Endothelial cell of umbilical vein (primary cell): ENCODE measurements around the gene TENM4. TPM values are rescaled to one million over a fixed set of nuclear protein-coding genes. Genes with fewer than 3 reads are reported as not detected.

Source experiments
- BruUV-seq: library from RNA; stranded (reverse); fragments of 400-500 nt; replicated peaks from 2 replicates; lab custom pipeline; 2021; lab: Mats Ljungman, UMichigan
- CTCF ChIA-PET: fragments of 300-600, 350-600 bp; sonication (Branson Sonifier 250); formaldehyde crosslinking; loops from one replicate; lab custom pipeline; 2021; ENCODE audit warnings: antibody characterized with exemption, inconsistent platforms; lab: Charles Lee
- POLR2A ChIA-PET: fragments of 300-600, 350-600 bp; sonication (Branson Sonifier 250); formaldehyde crosslinking; loops from one replicate; lab custom pipeline; 2021; ENCODE audit warnings: antibody characterized with exemption, inconsistent platforms; lab: Charles Lee
- DNase-seq: peaks from one replicate; pipeline ENCODE4 v3.0.0-alpha.2; 2011; ENCODE audit warnings: low read depth, low spot score
- FAIRE-seq: peaks from 2 replicates; lab custom pipeline; 2011; peaks lifted over from hg19 to GRCh38; lab: Jason Lieb, UNC
- H2AFZ ChIP-seq: 2 replicates; pipeline ENCODE4 v1.6.0; 2012; ENCODE audit warnings: low read depth, low read length, control low read depth, inconsistent platforms
- H3K27ac ChIP-seq: 2 replicates; pipeline ENCODE4 v1.5.1; 2011; ENCODE audit warnings: low read depth, mild to moderate bottlenecking, control low read depth, low read length, moderate library complexity; ENCODE audit not compliant: insufficient read depth
- H3K27me3 ChIP-seq, 2 experiments: 2 replicates each; pipeline versions ENCODE4 v1.6.0 to v1.6.1; 2011; ENCODE audit warnings: low read length in 2 of 2, mixed read lengths in 1 of 2; ENCODE audit not compliant: control insufficient read depth in 2 of 2, insufficient read depth in 2 of 2
- H3K36me3 ChIP-seq, 2 experiments: 2 replicates in 1 of 2; 3 replicates in 1 of 2; pipeline ENCODE4 v1.5.1; 2011; ENCODE audit warnings: low read length in 2 of 2, mild to moderate bottlenecking in 1 of 2, moderate library complexity in 1 of 2; ENCODE audit not compliant: control insufficient read depth in 2 of 2, insufficient read depth in 2 of 2; ENCODE audit errors: extremely low read depth in 1 of 2
- H3K4me1 ChIP-seq: 3 replicates; pipeline ENCODE4 v1.5.1; 2011; ENCODE audit warnings: mild to moderate bottlenecking, low read length; ENCODE audit not compliant: control insufficient read depth, insufficient read depth; ENCODE audit errors: extremely low read depth
- H3K4me2 ChIP-seq: 2 replicates; pipeline ENCODE4 v1.6.1; 2011; ENCODE audit warnings: low read length, control low read depth, mixed read lengths; ENCODE audit not compliant: insufficient read depth
- H3K4me3 ChIP-seq, 3 experiments: fragments of 200-600 bp in 1 of 3; sonication (generic), shearing (Covaris generic) in 1 of 3; replicated peaks in 1 of 3; 2 replicates each; pipeline ENCODE4 v1.5.1; 2011 to 2016; ENCODE audit warnings: control low read depth in 3 of 3, low read length in 3 of 3, mild to moderate bottlenecking in 2 of 3, inconsistent platforms in 1 of 3, low read depth in 1 of 3, moderate library complexity in 1 of 3; ENCODE audit not compliant: insufficient read depth in 1 of 3
- H3K79me2 ChIP-seq: 2 replicates; pipeline ENCODE4 v1.6.0; 2012; ENCODE audit warnings: low read length, inconsistent platforms; ENCODE audit not compliant: control insufficient read depth, insufficient read depth
- H3K9ac ChIP-seq: replicated peaks from 2 replicates; pipeline ENCODE3; 2011; ENCODE audit warnings: low read length, control low read depth; ENCODE audit not compliant: insufficient read depth; ENCODE audit errors: extremely low read depth
- H3K9me1 ChIP-seq: replicated peaks from 3 replicates; pipeline ENCODE4 v1.6.0; 2011; ENCODE audit warnings: mild to moderate bottlenecking, low read length; ENCODE audit not compliant: control insufficient read depth, insufficient read depth; ENCODE audit errors: extremely low read depth
- H3K9me3 ChIP-seq: replicated peaks from 2 replicates; pipeline ENCODE4 v1.5.1; 2012; ENCODE audit warnings: low read length, inconsistent platforms; ENCODE audit not compliant: control insufficient read depth, insufficient read depth
- H4K20me1 ChIP-seq: replicated peaks from 2 replicates; pipeline ENCODE3; 2011; ENCODE audit warnings: mild to moderate bottlenecking, low read length; ENCODE audit not compliant: control insufficient read depth, insufficient read depth; ENCODE audit errors: extremely low read depth
- CTCF ChIP-seq, 2 donors: IDR thresholded peaks; 1 replicate in 1 of 2; 2 replicates in 1 of 2; pipeline ENCODE4 v1.5.1; 2011; ENCODE audit warnings: low read length in 2 of 2, mild to moderate bottlenecking in 2 of 2, moderate library complexity in 2 of 2, control low read depth in 1 of 2, inconsistent platforms in 1 of 2, low read depth in 1 of 2; ENCODE audit not compliant: insufficient read depth in 1 of 2; ENCODE audit errors: extremely low read depth in 1 of 2
- EZH2 ChIP-seq: IDR thresholded peaks from 2 replicates; pipeline ENCODE4 v1.6.1; 2012; ENCODE audit warnings: borderline replicate concordance, low read depth, mild to moderate bottlenecking, moderate library complexity, low read length, inconsistent platforms; ENCODE audit not compliant: severe bottlenecking
- FOS ChIP-seq: IDR thresholded peaks from 2 replicates; pipeline ENCODE4 v1.6.1; 2011; ENCODE audit warnings: mild to moderate bottlenecking, low read length, moderate library complexity, borderline replicate concordance; ENCODE audit not compliant: insufficient read depth
- GATA2 ChIP-seq: IDR thresholded peaks from 2 replicates; pipeline ENCODE4 v1.7.0; 2011; ENCODE audit warnings: low read depth, mild to moderate bottlenecking, moderate library complexity, mixed read lengths, low read length; ENCODE audit not compliant: insufficient read length, insufficient read depth
- JUN ChIP-seq: IDR thresholded peaks from 2 replicates; pipeline ENCODE4 v1.6.1; 2011; ENCODE audit warnings: borderline replicate concordance, low read depth; ENCODE audit not compliant: insufficient read length, insufficient read depth
- MAX ChIP-seq: IDR thresholded peaks from 2 replicates; pipeline ENCODE4 v1.6.1; 2011; ENCODE audit not compliant: insufficient read depth, insufficient read length
- MYC ChIP-seq: IDR thresholded peaks from one replicate; pipeline ENCODE4 v1.6.1; 2011; ENCODE audit warnings: mild to moderate bottlenecking, low read depth, low read length
- POLR2A ChIP-seq: IDR thresholded peaks from 2 replicates; pipeline ENCODE4 v1.6.1; 2012; ENCODE audit warnings: low read depth, mild to moderate bottlenecking, control low read depth, low read length
- POLR2AphosphoS5 ChIP-seq: IDR thresholded peaks from 2 replicates; pipeline ENCODE4 v1.6.1; 2012; ENCODE audit warnings: low read depth, mild to moderate bottlenecking, control low read depth, low read length, moderate library complexity; ENCODE audit not compliant: insufficient read depth
- dilution Hi-C: fragments of 300-500 bp; cut with MboI; formaldehyde crosslinking; loops from one replicate; pipeline ENCODE4 v1.15.0; 2019; ENCODE audit warnings: low sequenced_read_pairs; ENCODE audit not compliant: extremely low pct_ligation_motif_present
- intact Hi-C: fragments of 100-400 bp; cut with micrococcal nuclease; formaldehyde crosslinking; loops from one replicate; pipeline ENCODE4 v1.10.0; 2022
- polyA plus RNA-seq, 4 experiments: library from polyadenylated mRNA; depleted of rRNA in 3 of 4; stranded (reverse) in 3 of 4; unstranded in 1 of 4; fragments of >200 nt; gene quantifications; 2 replicates each; pipeline versions ENCODE4 v1.2.1 to v1.2.3, GENCODE V29; 2011 to 2012; ENCODE audit warnings: missing spikeins in 1 of 4
- total RNA-seq: library from RNA; stranded (reverse); gene quantifications from 2 replicates; pipeline ENCODE4 v1.2.3, GENCODE V29; 2021

The TENM4 gene
- total and polyA plus RNA-seq, 2 donors (not counting 3 experiments of a cell fraction or from before 2014, with no cell fraction given) = 0.06 to 0.27 TPM

- no peaks in the 10 kb centered on the region for H3K9me1 ChIP-seq
- H3K36me3 ChIP-seq = no peaks in the 10 kb centered on the region
- H2AFZ ChIP-seq = no peak overlapping the region
- H4K20me1 ChIP-seq = no peaks in the 10 kb centered on the region
- intact Hi-C loops (no loop called here), dilution Hi-C loops (no loop called here)
- DNase-seq = no peak
- no peak overlapping the region for H3K4me2 ChIP-seq
- no peaks in the 10 kb centered on the region for H3K9me3 ChIP-seq
- H3K79me2 ChIP-seq = no peaks in the 10 kb centered on the region
- FAIRE-seq = no peak
- H3K4me1 ChIP-seq = no peaks in the 10 kb centered on the region
- H3K9ac ChIP-seq = no peak overlapping the region
- ChIA-PET CTCF (no interaction called here), POLR2A (no interaction called here)
- BruUV-seq = no TSS peak
- no peak overlapping the region for H3K27ac ChIP-seq
- no peaks in the 10 kb centered on the region for H3K27me3 ChIP-seq
- H3K4me3 ChIP-seq = no peak overlapping the region
- TF ChIP-seq JUN = no peak
- no peak for TF ChIP-seq GATA2
- TF ChIP-seq POLR2A = no peak
- TF ChIP-seq CTCF (IDR thresholded peaks at IDR 0.05; ENCODE audit: extremely low read depth in 1 of 2, insufficient read depth in 1 of 2, low read depth in 1 of 2, low read length in 2 of 2) = no peak
- no peak for TF ChIP-seq MYC
- TF ChIP-seq FOS = no peak
- TF ChIP-seq MAX = no peak
- no peak for TF ChIP-seq POLR2AphosphoS5
- TF ChIP-seq EZH2 = no peak
Measured at GRCh38 chr11:78982473-78982872, 458.4 kb downstream of the TENM4 start.
